CD8-positive, alpha-beta memory T cell (primary cell): ENCODE data around the gene FAM83B. TPM values are rescaled to one million over a fixed set of nuclear protein-coding genes. Genes with fewer than 3 reads are reported as not detected.
A peak's percentile ranks its signal among the peaks of the same experiment; 100 is the strongest.
"Not testable (repeated sequence)": the region's sequence is repeated elsewhere in the genome, so short reads cannot be mapped to it uniquely, and the experiment has no call there.

Experiments used
- CTCF ChIA-PET: fragments of 350-600 bp; sonication (Branson Sonifier 250); formaldehyde crosslinking; loops from one replicate; lab custom pipeline; 2021; ENCODE audit warnings: antibody characterized with exemption; lab: Charles Lee
- POLR2A ChIA-PET: fragments of 350-600 bp; sonication (Branson Sonifier 250); formaldehyde crosslinking; loops from one replicate; lab custom pipeline; 2021; ENCODE audit warnings: antibody characterized with exemption; lab: Charles Lee
- DNase-seq, 5 donors: peaks; one replicate each; pipeline versions ENCODE4 v3.0.0 to v3.0.0-alpha.2; 2020 to 2022; ENCODE audit warnings: mixed read lengths in 1 of 5
- H3K27ac ChIP-seq: one replicate; pipeline ENCODE4 v1.7.0; 2013; ENCODE audit warnings: low read depth, mild to moderate bottlenecking, low read length, moderate library complexity
- H3K27me3 ChIP-seq: 2 replicates; pipeline ENCODE4 v1.7.0; 2013; ENCODE audit warnings: low read length, mild to moderate bottlenecking; ENCODE audit not compliant: insufficient read depth, poor library complexity, severe bottlenecking
- H3K36me3 ChIP-seq: 2 replicates; pipeline ENCODE4 v1.7.0; 2013; ENCODE audit warnings: mild to moderate bottlenecking, low read length, moderate library complexity; ENCODE audit not compliant: insufficient read depth
- H3K4me1 ChIP-seq: 2 replicates; pipeline ENCODE4 v1.7.0; 2013; ENCODE audit warnings: mild to moderate bottlenecking, low read length, moderate library complexity; ENCODE audit not compliant: insufficient read depth
- H3K4me3 ChIP-seq: 2 replicates; pipeline ENCODE4 v1.7.0; 2013; ENCODE audit warnings: mild to moderate bottlenecking, low read length
- H3K9me3 ChIP-seq: 2 replicates; pipeline ENCODE4 v1.7.0; 2013; ENCODE audit warnings: mild to moderate bottlenecking, low read length
- H3K27ac Mint-ChIP-seq, 8 donors: one replicate each; pipeline ENCODE4 v1.8.0; 2020 to 2021; ENCODE audit warnings: mixed read lengths in 8 of 8, mild to moderate bottlenecking in 6 of 8, inconsistent platforms in 3 of 8, moderate library complexity in 3 of 8
- H3K27me3 Mint-ChIP-seq, 2 donors: one replicate each; pipeline ENCODE4 v1.8.0; 2020 to 2021; ENCODE audit warnings: mixed read lengths in 2 of 2, mild to moderate bottlenecking in 1 of 2, moderate library complexity in 1 of 2
- H3K36me3 Mint-ChIP-seq, 3 donors: one replicate each; pipeline ENCODE4 v1.8.0; 2020 to 2021; ENCODE audit warnings: mixed read lengths in 3 of 3, inconsistent platforms in 1 of 3, mild to moderate bottlenecking in 1 of 3
- H3K4me1 Mint-ChIP-seq, 3 donors: one replicate each; pipeline ENCODE4 v1.8.0; 2020 to 2021; ENCODE audit warnings: mixed read lengths in 3 of 3, inconsistent platforms in 1 of 3, mild to moderate bottlenecking in 1 of 3
- H3K4me3 Mint-ChIP-seq, 7 donors: one replicate each; pipeline ENCODE4 v1.8.0; 2020 to 2021; ENCODE audit warnings: mixed read lengths in 7 of 7, mild to moderate bottlenecking in 6 of 7, moderate library complexity in 4 of 7, inconsistent platforms in 2 of 7
- H3K9me3 Mint-ChIP-seq, 5 donors: one replicate each; pipeline ENCODE4 v1.8.0; 2020 to 2022; ENCODE audit warnings: mixed read lengths in 5 of 5, mild to moderate bottlenecking in 3 of 5, moderate library complexity in 2 of 5, inconsistent platforms in 1 of 5
- polyA plus RNA-seq: library from polyadenylated mRNA; unstranded; fragments of 300-500 nt; fragmentation: Illumina TruSeq; gene quantifications from one replicate; pipeline ENCODE4 v1.2.3, GENCODE V29; 2021
- total RNA-seq, 2 experiments: library from RNA; stranded (reverse); gene quantifications; one replicate each; pipeline ENCODE4 v1.2.3, GENCODE V29; 2021

Gene FAM83B
- total and polyA plus RNA-seq, 3 experiments from 2014 or later, result not detected

- Histone ChIP-seq H3K27ac (no peak overlapping the region), H3K36me3 (no peaks in the 10 kb centered on the region), H3K27me3 (no peaks in the 10 kb centered on the region), H3K9me3 (no peaks in the 10 kb centered on the region), H3K4me3 (no peak overlapping the region), H3K4me1 (no peaks in the 10 kb centered on the region)
- H3K4me3 Mint-ChIP-seq, result no peak overlapping the region
- no peaks in the 10 kb centered on the region for H3K4me1 Mint-ChIP-seq
- no peaks in the 10 kb centered on the region for H3K36me3 Mint-ChIP-seq
- H3K27me3 Mint-ChIP-seq, result no peaks in the 10 kb centered on the region
- peaks cover 2 to 16% (median 5%) of the 10 kb centered on the region in 5 donors for H3K9me3 Mint-ChIP-seq
- DNase-seq, result no peak
- no peak overlapping the region for H3K27ac Mint-ChIP-seq
- ChIA-PET POLR2A (no interaction called here), CTCF (no interaction called here)
Observed at GRCh38 chr6:54810147-54810546, 36.4 kb upstream of the FAM83B start.

- H3K9me3 Mint-ChIP-seq, result peaks cover 2 to 28% (median 6%) of the 10 kb centered on the region in 5 donors
- CTCF ChIA-PET, result no interaction called here
Observed at GRCh38 chr6:54813892-54814291, 32.7 kb upstream of the FAM83B start.

GRCh38 chr6:54817236-54817635 lies 29.3 kb upstream of the FAM83B start:
- Mint-ChIP-seq H3K4me3 (no peak overlapping the region), H3K27me3 (no peaks in the 10 kb centered on the region), H3K36me3 (no peaks in the 10 kb centered on the region), H3K4me1 (no peaks in the 10 kb centered on the region), H3K9me3 (peaks cover 5 to 15% (median 9%) of the 10 kb centered on the region in 5 donors), H3K27ac (no peak overlapping the region)
- Histone ChIP-seq H3K27ac (no peak overlapping the region), H3K4me1 (no peaks in the 10 kb centered on the region), H3K9me3 (no peaks in the 10 kb centered on the region), H3K36me3 (no peaks in the 10 kb centered on the region), H3K4me3 (no peak overlapping the region), H3K27me3 (no peaks in the 10 kb centered on the region)
- ChIA-PET POLR2A (no interaction called here), CTCF (no interaction called here)
- DNase-seq, result no peak

More at GRCh38 chr6:54813892-54814291, 32.7 kb upstream of the FAM83B start:
- H3K4me3 Mint-ChIP-seq, result no peak overlapping the region
- H3K27ac Mint-ChIP-seq, result no peak overlapping the region
- H3K36me3 Mint-ChIP-seq, result no peaks in the 10 kb centered on the region
- H3K4me1 Mint-ChIP-seq, result no peaks in the 10 kb centered on the region
- no peaks in the 10 kb centered on the region for H3K27me3 Mint-ChIP-seq
- no peak for DNase-seq
- Histone ChIP-seq H3K27me3 (no peaks in the 10 kb centered on the region), H3K36me3 (no peaks in the 10 kb centered on the region), H3K4me3 (no peak overlapping the region), H3K9me3 (no peaks in the 10 kb centered on the region), H3K27ac (no peak overlapping the region), H3K4me1 (no peaks in the 10 kb centered on the region)
- POLR2A ChIA-PET, result no interaction called here

- Histone ChIP-seq H3K36me3 (no peaks in the 10 kb centered on the region), H3K9me3 (no peaks in the 10 kb centered on the region), H3K27ac (no peak overlapping the region), H3K4me1 (no peaks in the 10 kb centered on the region), H3K4me3 (no peak overlapping the region), H3K27me3 (no peaks in the 10 kb centered on the region)
- Mint-ChIP-seq H3K4me1 (no peaks in the 10 kb centered on the region), H3K36me3 (no peaks in the 10 kb centered on the region), H3K4me3 (no peak overlapping the region), H3K27ac (no peak overlapping the region), H3K9me3 (peaks cover 9 to 15% (median 11%) of the 10 kb centered on the region in 5 donors), H3K27me3 (no peaks in the 10 kb centered on the region)
- ChIA-PET POLR2A (no interaction called here), CTCF (no interaction called here)
- no peak for DNase-seq
Observed at GRCh38 chr6:54817834-54818233, 28.7 kb upstream of the FAM83B start.

GRCh38 chr6:54824225-54824624 lies 22.3 kb upstream of the FAM83B start:
- H3K27me3 Mint-ChIP-seq, H3K4me3 Mint-ChIP-seq, H3K27ac Mint-ChIP-seq, DNase-seq, POLR2A ChIA-PET, H3K9me3 ChIP-seq, H3K27ac ChIP-seq, H3K4me1 ChIP-seq, H3K4me1 Mint-ChIP-seq, H3K4me3 ChIP-seq, H3K36me3 ChIP-seq, H3K27me3 ChIP-seq, CTCF ChIA-PET, H3K36me3 Mint-ChIP-seq: not testable (repeated sequence)
- peaks cover 9 to 20% (median 15%) of the 10 kb centered on the region in 5 donors for H3K9me3 Mint-ChIP-seq

GRCh38 chr6:54827010-54827409 lies 19.6 kb upstream of the FAM83B start:
- H3K4me1 ChIP-seq, result no peaks in the 10 kb centered on the region
- POLR2A ChIA-PET, result no interaction called here
- H3K27me3 Mint-ChIP-seq, result peaks cover 0 to 1% of the 10 kb centered on the region in 2 donors
- H3K9me3 ChIP-seq, result no peaks in the 10 kb centered on the region
- CTCF ChIA-PET, result no interaction called here
- H3K36me3 ChIP-seq, result no peaks in the 10 kb centered on the region
- no peak overlapping the region for H3K4me3 Mint-ChIP-seq
- H3K27ac Mint-ChIP-seq, result no peak overlapping the region
- no peak for DNase-seq
- H3K4me3 ChIP-seq, result no peak overlapping the region
- H3K36me3 Mint-ChIP-seq, result no peaks in the 10 kb centered on the region
- no peak overlapping the region for H3K27ac ChIP-seq
- H3K4me1 Mint-ChIP-seq, result no peaks in the 10 kb centered on the region
- H3K27me3 ChIP-seq, result no peaks in the 10 kb centered on the region
- peaks cover 5 to 20% (median 12%) of the 10 kb centered on the region in 5 donors for H3K9me3 Mint-ChIP-seq

GRCh38 chr6:54830216-54830615 lies 16.4 kb upstream of the FAM83B start:
- Mint-ChIP-seq H3K4me3 (no peak overlapping the region), H3K9me3 (peaks cover 3 to 28% (median 9%) of the 10 kb centered on the region in 5 donors), H3K27ac (no peak overlapping the region), H3K36me3 (no peaks in the 10 kb centered on the region), H3K4me1 (no peaks in the 10 kb centered on the region), H3K27me3 (peaks cover 0 to 1% of the 10 kb centered on the region in 2 donors)
- no peak for DNase-seq
- no peak overlapping the region for H3K4me3 ChIP-seq
- ChIA-PET CTCF (no interaction called here), POLR2A (no interaction called here)
- H3K27me3 ChIP-seq, result no peaks in the 10 kb centered on the region
- H3K9me3 ChIP-seq, result no peaks in the 10 kb centered on the region
- H3K4me1 ChIP-seq, result no peaks in the 10 kb centered on the region
- H3K36me3 ChIP-seq, result no peaks in the 10 kb centered on the region
- no peak overlapping the region for H3K27ac ChIP-seq

GRCh38 chr6:54835176-54835575 lies 11.4 kb upstream of the FAM83B start:
- H3K4me3 ChIP-seq, result no peak overlapping the region
- no peak for DNase-seq
- ChIA-PET POLR2A (no interaction called here), CTCF (no interaction called here)
- no peak overlapping the region for H3K27ac ChIP-seq
- no peaks in the 10 kb centered on the region for H3K36me3 ChIP-seq
- H3K4me3 Mint-ChIP-seq, result no peak overlapping the region
- no peaks in the 10 kb centered on the region for H3K4me1 ChIP-seq
- no peaks in the 10 kb centered on the region for H3K27me3 ChIP-seq
- H3K9me3 Mint-ChIP-seq, result peaks cover 0 to 16% (median 6%) of the 10 kb centered on the region in 5 donors
- no peaks in the 10 kb centered on the region for H3K9me3 ChIP-seq
- no peaks in the 10 kb centered on the region for H3K36me3 Mint-ChIP-seq
- peak overlapping the region in 1 of 8 donors; percentile 44 for H3K27ac Mint-ChIP-seq
- H3K27me3 Mint-ChIP-seq, result no peaks in the 10 kb centered on the region
- H3K4me1 Mint-ChIP-seq, result no peaks in the 10 kb centered on the region
